ENCODE data around the gene SEC22B.
"Not testable (repeated sequence)": the region's sequence is repeated elsewhere in the genome, so short reads cannot be mapped to it uniquely, and the experiment has no call there.

Gene SEC22B

GRCh38 chr1:120116094-120116493, 60.2 kb downstream of the SEC22B start:
- not testable (repeated sequence) for DNase-seq (ENCODE audit: low read depth in 2 of 2)

- not testable (repeated sequence) for DNase-seq (ENCODE audit: low read depth in 2 of 2)
Observed at GRCh38 chr1:120113134-120113533, 63.2 kb downstream of the SEC22B start.

GRCh38 chr1:120112212-120112611, 64.1 kb downstream of the SEC22B start:
- DNase-seq (ENCODE audit: low read depth in 2 of 2) = not testable (repeated sequence)

GRCh38 chr1:120111771-120112170, 64.5 kb downstream of the SEC22B start:
- DNase-seq (ENCODE audit: low read depth in 2 of 2) = not testable (repeated sequence)

- not testable (repeated sequence) for DNase-seq (ENCODE audit: low read depth in 2 of 2)
Observed at GRCh38 chr1:120111008-120111407, 65.3 kb downstream of the SEC22B start.

- DNase-seq (ENCODE audit: low read depth in 2 of 2) = not testable (repeated sequence)
Observed at GRCh38 chr1:120109656-120110055, 66.7 kb downstream of the SEC22B start.

- DNase-seq (ENCODE audit: low read depth in 2 of 2) = not testable (repeated sequence)
Observed at GRCh38 chr1:120109180-120109579, 67.1 kb downstream of the SEC22B start.

GRCh38 chr1:120105288-120105687, 71.0 kb downstream of the SEC22B start:
- DNase-seq (ENCODE audit: low read depth in 2 of 2) = not testable (repeated sequence)

- not testable (repeated sequence) for DNase-seq (ENCODE audit: low read depth in 2 of 2)
Observed at GRCh38 chr1:120103768-120104167, 72.6 kb downstream of the SEC22B start.

- not testable (repeated sequence) for DNase-seq (ENCODE audit: low read depth in 2 of 2)
Observed at GRCh38 chr1:120101593-120101992, 74.7 kb downstream of the SEC22B start.
